ENCODE results near the gene STX1B.
"Not testable (repeated sequence)": the region's sequence is repeated elsewhere in the genome, so short reads cannot be mapped to it uniquely, and the experiment has no call there.

Gene STX1B

DNA sequence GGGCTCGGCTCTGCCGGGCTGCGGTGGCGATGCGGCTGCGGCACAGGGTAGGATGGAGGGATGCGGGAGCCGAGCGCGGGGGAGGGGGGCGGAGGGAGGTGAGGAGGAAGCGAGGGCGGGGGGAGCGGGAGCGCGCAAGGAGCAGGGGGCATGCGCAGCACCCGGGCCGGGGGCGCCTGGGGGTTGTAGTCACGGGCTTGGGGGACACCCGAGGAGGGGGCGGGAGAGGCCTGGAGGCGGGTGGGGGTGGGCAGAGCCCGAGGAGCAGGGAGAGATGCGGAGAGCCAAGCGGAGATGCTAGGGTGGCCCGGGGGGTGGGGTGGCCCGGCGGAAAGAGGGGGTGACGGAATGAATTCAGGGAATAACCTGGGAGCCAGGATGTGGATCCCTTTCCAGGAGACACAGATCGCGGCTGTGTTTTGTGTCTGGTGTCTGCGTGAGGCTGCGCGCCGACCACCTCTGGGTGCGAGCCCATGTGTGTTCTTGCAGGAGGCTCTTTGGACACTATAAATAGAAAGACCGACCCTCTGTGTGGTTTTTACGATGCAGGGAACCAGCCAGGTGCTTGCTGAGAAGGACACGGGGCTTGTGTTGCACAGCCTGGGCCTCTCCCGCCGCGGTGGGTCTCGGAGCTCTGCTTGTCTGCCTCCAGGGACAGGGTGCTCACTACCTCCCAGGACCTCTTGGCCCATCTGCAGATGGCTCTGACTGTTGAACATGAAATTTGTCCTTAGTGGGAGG is at the start of gene STX1B:
TSS of gene STX1B (minus strand) at position 54 of the 741 bp plus-strand sequence. CDS start 242 bp downstream, outside the sequence.
- DNase-seq (ENCODE audit: low read depth, low spot score), result peak; percentile 85

DNA sequence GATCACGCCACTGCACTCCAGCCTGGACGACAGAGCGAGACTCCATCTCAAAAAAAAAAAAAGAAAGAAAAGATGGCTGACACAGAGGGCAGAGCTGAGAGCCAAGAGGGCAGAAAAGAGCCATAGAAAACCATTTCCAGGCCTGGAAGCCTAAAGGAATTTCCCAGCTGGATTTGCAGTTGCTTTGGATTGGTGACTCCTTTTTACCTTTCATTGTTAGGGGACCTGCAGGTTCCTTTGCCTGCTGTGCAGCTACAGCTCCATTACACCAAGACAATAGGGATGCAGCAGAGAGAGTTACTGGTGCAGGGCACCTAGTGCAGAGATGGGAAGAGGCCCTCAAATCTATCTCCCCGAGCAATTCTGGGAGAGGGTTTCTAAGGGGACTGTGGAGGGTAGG is 45.2 kb upstream of the STX1B start:
- no peak for DNase-seq (ENCODE audit: low read depth, low spot score)

DNA sequence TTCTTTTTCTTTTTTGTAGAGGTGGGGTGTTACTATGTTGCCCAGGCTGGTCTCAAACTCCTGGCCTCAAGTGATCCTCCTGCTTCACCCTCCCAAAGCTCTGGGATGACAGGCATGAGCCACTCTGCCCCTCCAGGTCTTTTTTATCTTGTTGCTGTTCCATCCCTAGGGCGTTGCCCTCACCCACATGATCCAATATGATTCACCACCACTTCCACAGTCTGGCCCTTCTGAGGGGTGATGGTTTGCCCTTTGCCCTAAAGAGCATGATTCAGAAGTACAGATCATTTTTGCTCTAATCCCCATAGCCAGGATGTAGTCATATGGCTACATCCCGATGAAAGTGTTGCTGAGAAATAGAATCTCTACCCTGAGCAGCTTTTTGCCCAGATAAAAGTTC is 41.7 kb upstream of the STX1B start:
- peak; percentile 61 for DNase-seq (ENCODE audit: low read depth, low spot score)

DNA sequence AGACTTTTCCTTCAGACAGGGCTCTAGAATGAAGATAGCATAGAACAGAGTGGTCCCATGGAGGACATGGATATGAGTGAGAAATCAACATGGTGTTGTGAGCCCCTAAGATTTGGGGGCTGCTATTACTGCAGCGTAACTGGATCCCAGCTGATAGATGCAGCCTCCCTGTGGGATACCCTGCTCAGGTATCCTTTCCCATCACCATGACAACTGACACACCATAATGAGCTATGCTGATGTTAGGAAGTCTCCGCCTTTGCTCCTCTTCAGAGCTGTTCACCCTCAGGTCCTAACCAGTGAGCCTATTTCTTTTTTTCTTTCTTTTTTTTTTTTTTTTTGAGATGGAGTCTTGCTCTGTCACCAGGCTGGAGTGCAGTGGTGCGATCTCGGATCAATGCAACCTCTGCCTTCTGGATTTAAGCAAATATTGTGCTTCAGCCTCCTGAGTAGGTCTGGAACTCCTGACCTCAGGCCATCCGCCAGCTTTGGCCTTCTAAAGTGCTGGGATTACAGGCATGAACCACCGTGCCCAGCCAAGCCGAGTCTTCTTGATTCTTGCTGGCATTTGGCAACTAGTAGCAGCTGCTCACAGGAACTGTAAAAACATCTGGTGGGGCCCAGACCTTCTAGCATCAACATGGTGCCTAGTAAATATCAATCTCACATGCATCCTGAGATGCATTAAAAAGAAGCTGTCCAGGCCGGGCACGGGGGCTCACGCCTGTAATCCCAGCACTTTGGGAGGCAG is 40.0 kb upstream of the STX1B start:
- no peak for DNase-seq (ENCODE audit: low read depth, low spot score)

DNA sequence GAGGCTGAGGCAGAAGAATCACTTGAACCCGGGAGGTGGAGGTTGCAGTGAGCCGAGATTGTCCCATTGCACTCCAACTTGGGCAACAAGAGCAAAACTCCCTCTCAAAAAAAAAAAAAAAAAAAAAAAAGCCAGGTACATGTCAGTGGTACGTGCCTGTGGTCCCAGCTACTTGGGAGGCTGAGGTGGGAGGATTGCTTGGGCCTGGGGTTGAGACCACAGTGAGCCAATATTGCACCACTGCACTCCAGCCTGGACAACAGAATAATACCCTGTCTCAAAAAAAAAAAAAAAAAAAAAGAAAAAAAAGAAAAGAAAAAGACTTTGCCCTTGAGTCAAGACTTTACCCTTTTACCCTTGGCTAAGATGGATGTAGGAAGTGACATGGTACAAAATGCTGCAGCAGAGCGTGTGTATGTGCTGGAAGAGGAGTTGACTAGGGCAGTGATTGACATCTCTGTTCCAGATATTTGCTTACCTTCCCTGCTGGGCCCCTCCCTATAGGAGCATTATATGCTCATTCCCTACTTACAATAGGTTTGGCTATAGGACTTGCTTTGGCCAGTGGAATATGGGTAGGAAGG is 33.6 kb upstream of the STX1B start:
- no peak for DNase-seq (ENCODE audit: low read depth, low spot score)

DNA sequence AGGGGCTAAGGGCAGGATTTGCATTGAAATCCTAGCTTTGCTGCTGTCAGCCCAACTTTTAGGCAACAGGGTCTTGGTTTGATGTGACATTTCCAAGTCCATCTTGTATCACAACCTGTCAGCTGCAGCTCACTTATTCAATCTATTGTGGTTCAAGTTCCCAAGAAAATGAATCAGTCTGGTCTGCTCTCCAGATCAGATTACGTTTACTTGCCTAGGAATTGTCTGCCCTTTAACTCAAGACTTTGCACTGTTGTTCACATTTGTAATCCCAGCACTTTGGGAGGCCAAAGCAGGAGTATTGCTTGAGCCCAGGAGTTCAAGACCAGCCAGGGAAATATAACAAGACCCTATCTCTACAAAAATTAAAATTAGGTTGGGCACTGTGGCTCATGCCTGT is 32.9 kb upstream of the STX1B start:
- DNase-seq (ENCODE audit: low read depth, low spot score), result no peak

DNA sequence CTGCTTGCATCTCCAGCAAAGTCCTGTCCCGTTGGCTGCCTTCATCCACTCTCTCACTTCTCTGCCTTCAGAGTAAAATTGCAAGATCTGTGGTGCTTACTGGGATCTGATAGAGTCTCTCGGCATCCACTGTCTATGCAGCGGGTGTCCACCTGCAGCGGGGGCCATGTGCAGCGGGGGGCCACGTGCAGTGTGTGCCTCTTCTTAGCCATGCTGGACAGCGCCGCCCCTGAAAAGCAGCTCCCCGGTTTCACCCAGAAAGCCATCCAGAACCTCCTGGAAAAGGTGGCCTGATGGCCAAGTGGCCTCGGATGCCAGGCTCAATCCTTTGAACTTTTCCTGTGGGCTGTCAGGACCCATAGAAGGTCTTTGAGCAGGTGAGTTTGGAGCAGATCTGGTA is 32.4 kb upstream of the STX1B start:
- no peak for DNase-seq (ENCODE audit: low read depth, low spot score)

DNA sequence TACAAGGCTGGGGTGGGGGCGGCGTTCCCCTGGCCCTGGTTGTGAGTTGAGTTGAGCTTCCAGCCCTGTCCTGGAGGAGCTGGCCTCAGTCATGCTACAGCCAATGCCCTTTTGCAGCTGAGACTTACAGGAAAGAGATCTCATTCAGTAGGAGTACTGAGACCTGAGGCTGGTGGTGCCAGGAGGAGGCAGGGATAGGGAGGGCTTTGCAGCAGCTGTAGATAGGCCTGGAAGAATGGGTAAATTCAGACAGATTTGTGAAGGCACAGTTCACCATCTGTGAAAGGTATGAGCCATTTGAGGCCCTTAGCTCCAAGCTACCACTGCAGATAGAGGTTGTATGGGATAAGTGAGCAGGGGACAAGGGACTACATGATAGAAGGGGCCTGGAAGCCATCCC is 28.6 kb upstream of the STX1B start:
- no peak for DNase-seq (ENCODE audit: low read depth, low spot score)

DNA sequence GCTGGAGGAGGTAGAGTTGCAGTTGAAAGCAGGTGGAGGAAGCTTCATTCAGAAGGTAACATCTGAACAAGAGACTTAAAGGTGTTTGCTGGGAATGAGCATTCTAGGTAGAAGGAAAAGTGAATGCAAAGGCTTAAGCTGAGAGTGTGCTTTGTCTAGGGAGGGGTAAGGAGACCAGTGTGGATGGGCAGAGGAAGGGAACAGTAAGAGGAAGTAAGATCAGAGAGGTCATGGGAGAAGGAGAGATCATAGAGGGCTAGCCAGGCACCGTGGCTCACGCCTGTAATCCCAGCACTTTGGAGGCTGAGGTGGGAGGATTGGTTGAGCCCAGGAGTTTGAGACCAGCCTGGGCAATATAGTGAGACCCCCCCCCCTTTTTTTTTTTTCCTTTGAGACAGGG is 26.3 kb upstream of the STX1B start:
- DNase-seq (ENCODE audit: low read depth, low spot score), result no peak

DNA sequence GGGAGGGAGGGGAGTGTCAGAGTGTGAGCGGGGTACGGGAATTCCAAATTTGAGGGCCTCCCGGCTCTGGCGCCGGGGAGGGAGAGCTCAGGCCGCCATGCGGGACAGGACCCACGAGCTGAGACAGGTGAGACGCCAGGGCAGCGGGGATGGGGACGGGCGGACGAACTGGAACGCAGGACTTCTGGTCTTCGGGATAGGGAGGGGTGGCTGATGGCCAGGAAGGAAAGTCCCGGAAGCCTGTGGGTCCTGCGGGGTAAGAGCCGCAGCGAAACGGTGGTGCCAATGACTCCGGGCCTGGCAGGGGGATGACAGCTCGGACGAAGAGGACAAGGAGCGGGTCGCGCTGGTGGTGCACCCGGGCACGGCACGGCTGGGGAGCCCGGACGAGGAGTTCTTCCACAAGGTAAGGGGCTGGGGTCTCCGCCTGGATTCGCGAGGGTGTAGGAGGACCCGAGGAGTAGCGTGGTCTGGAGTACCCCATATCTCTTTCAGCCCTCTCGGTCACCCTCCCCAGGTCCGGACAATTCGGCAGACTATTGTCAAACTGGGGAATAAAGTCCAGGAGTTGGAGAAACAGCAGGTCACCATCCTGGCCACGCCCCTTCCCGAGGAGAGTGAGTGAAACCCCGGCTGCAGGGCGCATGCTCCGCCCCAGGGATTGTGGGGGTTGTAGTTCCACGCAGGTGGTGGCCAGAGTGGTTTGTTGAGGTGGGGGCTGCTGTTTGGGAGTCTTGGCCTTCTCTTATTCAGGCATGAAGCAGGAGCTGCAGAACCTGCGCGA is 23.5 kb upstream of the STX1B start:
- DNase-seq (ENCODE audit: low read depth, low spot score), result peak; percentile 91

DNA sequence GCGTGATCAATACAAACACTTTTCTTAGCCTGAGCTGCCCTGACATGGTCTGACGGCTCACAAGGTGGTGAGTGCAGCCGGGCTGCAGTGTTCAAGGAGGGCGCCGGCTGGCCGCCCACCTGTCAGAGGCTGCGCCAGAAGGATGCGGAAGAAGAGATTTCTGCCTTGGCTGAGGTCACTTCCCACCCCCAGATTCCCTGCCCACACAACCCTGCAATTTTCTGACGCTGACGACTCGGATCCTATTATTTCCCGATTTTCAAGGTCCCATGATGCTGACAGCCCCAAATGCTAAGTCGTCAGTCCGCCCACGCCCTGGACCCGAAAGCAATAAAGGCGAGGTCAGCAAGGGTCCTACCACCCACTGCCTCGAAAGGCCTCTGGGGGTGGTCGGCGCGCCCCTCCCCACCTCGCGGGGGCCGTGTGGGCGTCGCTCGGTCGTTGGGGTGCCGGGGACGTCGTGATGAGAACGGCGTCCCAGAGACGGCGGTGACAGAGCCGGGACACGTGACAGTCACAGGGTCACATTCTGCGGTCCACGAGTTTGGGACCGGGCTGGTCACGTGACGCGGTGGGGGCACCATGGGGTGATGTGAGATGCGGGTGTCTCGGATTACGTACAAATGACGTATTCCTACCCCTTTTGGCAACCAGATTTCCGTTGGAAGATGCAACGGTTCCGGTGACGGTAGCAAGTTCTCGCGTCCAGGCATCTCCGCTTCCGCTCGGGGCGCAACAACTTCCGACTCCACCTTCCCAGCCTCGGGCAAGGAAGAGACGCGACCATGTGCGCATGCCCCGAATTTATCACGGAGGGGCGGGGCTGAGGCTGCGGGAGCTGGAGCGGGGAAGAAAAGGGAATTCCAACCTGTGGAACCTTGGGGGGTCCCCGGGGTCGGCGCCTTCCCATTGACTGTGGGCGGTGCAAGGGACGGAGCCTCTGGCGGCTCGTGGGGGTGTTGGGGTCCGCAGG is 22.6 kb upstream of the STX1B start, which contains the start of gene STX4:
TSS of gene STX4 (plus strand) at position 823 of the 973 bp plus-strand sequence. CDS start 248 bp downstream, outside the sequence.
- peak; percentile 98 for DNase-seq (ENCODE audit: low read depth, low spot score)

DNA sequence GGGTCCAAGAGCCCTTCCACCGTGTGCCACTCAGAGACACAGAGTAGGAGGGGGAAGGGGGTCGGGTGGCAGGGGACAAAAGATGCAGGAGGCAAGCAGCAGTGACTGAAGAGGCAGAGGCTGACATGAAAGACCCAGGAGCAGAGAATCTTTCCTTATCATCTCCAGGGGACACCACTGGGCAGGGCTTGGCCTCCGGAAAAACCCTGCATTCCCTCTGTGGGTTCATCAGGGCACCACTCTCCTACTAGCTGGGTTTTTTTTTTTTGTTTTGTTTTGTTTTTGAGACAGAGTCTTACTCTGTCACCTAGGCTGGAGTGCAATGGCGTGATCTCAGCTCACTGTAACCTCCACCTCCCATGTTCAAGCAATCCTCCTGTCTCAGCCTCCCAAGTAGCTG is 20.8 kb upstream of the STX1B start:
- no peak for DNase-seq (ENCODE audit: low read depth, low spot score)

DNA sequence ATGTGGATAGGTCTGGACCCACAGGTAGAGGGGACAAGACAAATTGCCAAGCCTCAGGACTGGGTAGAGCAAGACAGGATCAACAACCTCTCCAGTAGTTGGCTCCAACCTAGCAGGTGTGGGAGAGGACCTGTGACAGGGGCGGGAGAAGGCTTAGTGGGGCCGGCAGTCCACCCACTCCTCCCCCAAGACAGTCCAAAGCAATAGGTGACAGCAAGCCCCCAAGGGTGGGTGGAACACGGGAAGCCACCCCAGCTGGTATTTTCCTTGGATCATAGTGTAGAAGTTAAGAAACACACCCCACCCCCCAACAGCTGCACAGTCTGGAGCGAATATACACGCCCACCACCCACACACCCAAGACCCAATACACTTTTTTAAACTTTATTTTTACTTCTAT is 18.8 kb upstream of the STX1B start:
- DNase-seq (ENCODE audit: low read depth, low spot score), result no peak

DNA sequence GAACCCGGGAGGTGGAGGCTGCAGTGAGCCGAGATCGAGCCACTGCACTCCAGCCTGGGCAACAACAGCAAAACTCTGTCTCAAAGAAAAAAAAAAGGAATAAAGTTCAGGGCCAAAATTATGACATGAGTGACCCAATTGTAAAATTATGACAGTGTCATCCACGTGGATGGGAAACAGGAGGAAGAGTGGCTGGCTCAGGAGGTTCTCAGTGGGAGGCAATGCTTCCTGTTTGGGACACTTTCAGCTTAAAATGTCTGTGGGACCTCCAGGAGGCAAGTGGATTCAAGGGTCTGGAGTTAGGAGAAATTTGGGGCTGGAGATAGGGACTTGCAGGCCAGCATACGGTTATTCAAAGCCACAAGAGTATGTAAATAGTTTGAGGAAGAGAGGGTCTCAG is 14.9 kb upstream of the STX1B start:
- no peak for DNase-seq (ENCODE audit: low read depth, low spot score)

DNA sequence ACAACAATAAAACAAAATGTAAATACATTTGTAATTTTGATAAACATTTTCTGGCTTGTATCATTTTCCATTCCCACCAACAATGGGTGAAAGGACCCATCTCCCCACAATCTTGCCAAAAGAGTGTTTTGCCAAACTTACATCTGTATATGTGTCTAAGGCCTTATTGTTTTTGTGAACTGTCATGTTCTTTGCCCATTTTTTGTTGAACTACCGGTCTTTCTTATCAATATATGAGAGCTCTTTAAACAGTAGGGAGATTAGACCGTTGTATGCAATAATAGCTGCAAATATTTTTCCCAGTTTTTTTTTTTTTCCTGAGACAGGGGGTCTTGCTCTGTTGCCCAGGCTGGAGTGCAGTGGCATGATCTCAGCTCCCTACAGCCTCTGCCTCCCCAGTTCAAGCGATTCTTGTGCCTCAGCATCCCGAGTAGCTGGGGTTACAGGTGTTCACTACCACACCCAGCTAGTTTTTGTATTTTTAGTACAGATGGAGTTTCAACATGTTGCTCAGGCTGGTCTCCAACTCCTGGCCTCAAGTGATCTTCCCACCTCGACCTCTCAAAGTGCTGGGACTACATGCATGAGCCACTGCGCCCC is 13.3 kb upstream of the STX1B start:
- no peak for DNase-seq (ENCODE audit: low read depth, low spot score)

DNA sequence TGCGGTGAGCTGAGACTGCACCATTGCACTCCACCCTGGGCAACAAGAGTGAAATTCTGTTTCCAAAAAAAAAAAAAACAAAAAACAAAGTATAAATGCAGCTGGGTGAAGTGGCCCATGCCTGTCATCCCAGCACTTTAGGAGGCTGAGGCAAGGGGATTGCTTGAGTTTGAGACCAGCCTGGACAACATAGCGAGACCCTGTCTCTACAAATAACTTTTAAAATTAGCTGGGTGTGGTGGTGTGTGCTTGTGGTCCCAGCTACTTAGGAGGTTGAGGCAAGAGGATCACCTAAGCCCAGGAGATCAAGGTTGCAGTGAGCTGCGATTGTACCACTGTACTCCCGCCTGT is 12.8 kb upstream of the STX1B start:
- DNase-seq (ENCODE audit: low read depth, low spot score), result no peak

DNA sequence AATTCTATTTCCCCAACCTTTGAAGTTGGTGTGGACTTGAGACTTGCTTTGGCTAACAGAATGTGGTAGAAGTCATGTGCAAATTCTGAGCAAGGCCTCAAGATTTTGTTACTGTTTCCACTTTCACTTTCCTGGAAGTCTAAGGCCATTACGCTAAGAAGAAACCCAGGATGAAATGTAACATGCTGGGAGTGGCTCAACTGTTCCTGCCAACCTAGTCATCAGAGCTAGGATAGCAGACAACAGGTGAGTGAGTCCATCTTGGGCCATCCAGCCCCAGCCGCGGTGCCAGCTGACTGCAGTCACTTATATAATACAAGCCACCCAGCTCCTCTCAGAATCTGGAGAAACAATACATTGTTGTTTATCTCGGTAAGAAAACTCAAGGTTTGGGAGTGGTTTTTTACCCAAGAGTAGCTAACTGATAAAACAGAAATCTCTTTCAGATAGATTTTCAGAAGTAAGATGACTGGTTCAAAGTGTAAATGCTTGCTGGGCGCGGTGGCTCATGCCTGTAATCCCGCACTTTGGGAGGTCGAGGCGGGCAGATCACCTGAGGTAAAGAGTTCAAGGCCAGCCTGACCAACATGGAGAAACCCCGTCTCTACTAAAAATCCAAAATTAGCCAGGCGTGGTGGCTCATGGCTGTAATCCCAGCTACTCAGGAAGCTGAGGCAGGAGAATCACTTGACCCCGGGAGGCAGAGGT is 12.3 kb upstream of the STX1B start:
- no peak for DNase-seq (ENCODE audit: low read depth, low spot score)

DNA sequence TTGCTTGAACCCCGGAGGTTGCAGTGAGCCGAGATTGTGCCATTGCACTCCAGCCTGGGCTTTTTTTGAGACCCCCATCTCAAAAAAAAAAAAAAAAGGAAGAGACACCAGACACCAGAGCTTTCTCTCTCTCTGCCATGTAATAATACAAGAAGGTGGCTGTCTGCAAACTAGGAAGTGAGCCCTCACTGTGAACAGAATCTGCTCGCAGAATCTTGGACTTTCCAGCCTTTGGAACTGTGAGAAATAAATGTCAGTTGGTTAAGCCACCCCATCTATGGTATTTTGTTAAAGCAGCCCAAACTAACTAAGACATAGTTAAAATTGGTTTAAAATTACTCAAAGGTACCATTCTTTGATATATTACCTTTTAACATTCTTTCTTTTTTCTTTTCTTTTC is 10.1 kb upstream of the STX1B start:
- no peak for DNase-seq (ENCODE audit: low read depth, low spot score)

DNA sequence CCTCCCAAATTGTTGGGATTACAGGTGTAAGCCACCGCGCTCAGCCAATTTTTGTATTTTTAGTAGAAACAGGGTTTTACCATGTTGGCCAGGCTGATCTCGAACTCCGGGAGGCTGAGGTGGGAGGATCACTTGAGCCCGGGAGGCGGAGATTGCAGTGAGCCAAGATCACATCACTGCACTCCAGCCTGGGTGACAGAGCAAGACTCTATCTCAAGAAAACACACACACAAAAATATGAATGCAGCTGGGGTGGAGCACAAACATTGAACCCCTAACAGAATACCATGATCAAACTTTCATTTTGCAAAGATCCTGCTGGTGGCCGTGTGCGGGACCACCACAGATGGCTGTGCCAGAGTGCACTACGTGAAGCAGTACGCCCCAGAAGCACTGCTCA is 7.3 kb upstream of the STX1B start:
- DNase-seq (ENCODE audit: low read depth, low spot score), result not testable (repeated sequence)

DNA sequence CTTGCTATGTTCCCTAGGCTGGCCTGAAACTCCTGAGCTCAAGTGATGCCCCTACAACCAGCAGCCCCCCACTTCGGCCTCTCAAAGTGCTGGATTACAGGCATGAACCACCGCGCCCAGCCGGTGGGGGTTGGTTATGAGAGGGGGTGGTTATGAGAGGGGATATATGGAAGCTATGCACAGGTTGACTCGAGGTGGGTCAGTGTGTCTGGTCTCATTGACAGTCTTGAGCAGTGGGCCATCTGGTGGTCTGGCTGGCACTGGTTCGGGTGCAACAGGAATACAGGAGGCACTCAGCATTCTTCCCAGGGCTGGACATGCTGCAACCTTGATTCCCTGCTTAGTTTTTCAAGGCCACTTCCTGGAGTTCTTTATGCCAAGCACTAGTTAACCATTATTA is 5.6 kb upstream of the STX1B start:
- DNase-seq (ENCODE audit: low read depth, low spot score), result no peak
